A549 (cell line): Measurements from ENCODE around the gene ZNF530. TPM values are rescaled to one million over a fixed set of nuclear protein-coding genes. Genes with fewer than 3 reads are reported as not detected.
A peak's percentile ranks its signal among the peaks of the same experiment; 100 is the strongest.

Experiments used
- ATAC-seq, 2 experiments: fragments of 200-7000 bp in 1 of 2; fragments of >200 bp in 1 of 2; cut with Nextera tagmentation in 1 of 2; cut with Tn5 transposase in 1 of 2; 3 replicates each; pipeline versions ENCODE4 v1.8.0 to v1.9.1; 2018 to 2020; ENCODE audit warnings: mild to moderate bottlenecking in 1 of 2, moderate library complexity in 1 of 2
- CTCF ChIA-PET: fragments of 300-600 bp; sonication (Branson Sonifier 250); formaldehyde crosslinking; extraction: SDS; loops from one replicate; lab custom pipeline; 2021; ENCODE audit warnings: antibody characterized with exemption, inconsistent platforms; lab: Yijun Ruan, JAX
- POLR2A ChIA-PET: fragments of 350-600 bp; formaldehyde crosslinking; extraction: SDS; loops from one replicate; lab custom pipeline; 2021; ENCODE audit warnings: antibody characterized with exemption, inconsistent platforms; lab: Yijun Ruan, JAX
- DNase-seq, 2 experiments: peaks; one replicate each; pipeline versions ENCODE4 v3.0.0 to v3.0.0-alpha.2; 2011 to 2016; ENCODE audit warnings: low read depth in 1 of 2, low spot score in 1 of 2
- FAIRE-seq: peaks from 2 replicates; lab custom pipeline; 2011; peaks lifted over from hg19 to GRCh38; lab: Jason Lieb, UNC
- H3K27ac ChIP-seq, 2 experiments: fragments of >200 bp; sonication (Bioruptor Twin); formaldehyde crosslinking; 3 replicates each; pipeline ENCODE4 v1.5.1; 2016 to 2017
- H3K4me1 ChIP-seq: fragments of >200 bp; sonication (Bioruptor Twin); formaldehyde crosslinking; 3 replicates; pipeline ENCODE4 v1.6.1; 2016
- H3K4me2 ChIP-seq: fragments of >200 bp; sonication (Bioruptor Twin); formaldehyde crosslinking; 3 replicates; pipeline ENCODE4 v1.6.1; 2016
- H3K4me3 ChIP-seq: fragments of >200 bp; sonication (Bioruptor Twin); formaldehyde crosslinking; 3 replicates; pipeline ENCODE4 v1.5.1; 2016
- H3K9me3 ChIP-seq: fragments of >200 bp; sonication (Bioruptor Twin); formaldehyde crosslinking; 3 replicates; pipeline ENCODE4 v1.6.1; 2016
- CBX8 ChIP-seq: fragments of 200-600 bp; sonication (generic); IDR thresholded peaks from 2 replicates; pipeline ENCODE4 v1.6.1; 2016
- CEBPB ChIP-seq, 2 experiments: fragments of >200 bp in 1 of 2; sonication (Bioruptor Twin) in 1 of 2; formaldehyde crosslinking in 1 of 2; IDR thresholded peaks; 2 replicates each; pipeline ENCODE4 v1.6.1; 2012 to 2016
- FOSB ChIP-seq: fragments of 250-450 bp; sonication (Bioruptor Pico); IDR thresholded peaks from 2 replicates; pipeline ENCODE4 v1.5.0; 2020; ENCODE audit warnings: mild to moderate bottlenecking, moderate library complexity
- FOXS1 ChIP-seq: fragments of 250-450 bp; sonication (Bioruptor Pico); IDR thresholded peaks from 2 replicates; pipeline ENCODE4 v1.5.0; 2020; ENCODE audit warnings: mild to moderate bottlenecking, moderate library complexity
- HDAC2 ChIP-seq: fragments of 200-600 bp; sonication (generic); IDR thresholded peaks from 2 replicates; pipeline ENCODE4 v1.6.1; 2016
- HEYL ChIP-seq: fragments of 250-450 bp; sonication (Bioruptor Pico); IDR thresholded peaks from 2 replicates; pipeline ENCODE4 v1.8.0; 2021; ENCODE audit warnings: mild to moderate bottlenecking, moderate library complexity
- JUN ChIP-seq, 2 experiments: fragments of >200 bp; sonication (Bioruptor Twin); formaldehyde crosslinking; IDR thresholded peaks; 2 replicates in 1 of 2; 3 replicates in 1 of 2; pipeline ENCODE4 v1.6.1; 2016 to 2017
- KDM1A ChIP-seq: fragments of 200-600 bp; sonication (generic); IDR thresholded peaks from 2 replicates; pipeline ENCODE4 v1.6.1; 2016; ENCODE audit warnings: low read depth, mild to moderate bottlenecking
- NFE2L2 ChIP-seq: fragments of 150-350 bp; conservative IDR thresholded peaks from 2 replicates; pipeline ENCODE4 v1.6.1; 2014; ENCODE audit warnings: low read length
- NR3C1 ChIP-seq: fragments of >200 bp; sonication (Bioruptor Twin); formaldehyde crosslinking; IDR thresholded peaks from 3 replicates; pipeline ENCODE4 v1.6.1; 2017
- PHF8 ChIP-seq: fragments of 200-600 bp; sonication (generic); IDR thresholded peaks from 2 replicates; pipeline ENCODE4 v1.6.1; 2016; ENCODE audit warnings: low read depth, mild to moderate bottlenecking, antibody characterized with exemption, moderate library complexity, borderline replicate concordance
- POLR2A ChIP-seq: IDR thresholded peaks from 2 replicates; pipeline ENCODE4 v1.6.1; 2012; ENCODE audit warnings: mild to moderate bottlenecking, low read length
- SMC3 ChIP-seq: fragments of >200 bp; sonication (Bioruptor Twin); formaldehyde crosslinking; IDR thresholded peaks from 3 replicates; pipeline ENCODE4 v1.6.1; 2018; ENCODE audit warnings: inconsistent platforms
- SREBF2 ChIP-seq: fragments of 450-650 bp; IDR thresholded peaks from 2 replicates; pipeline ENCODE4 v1.6.1; 2014; ENCODE audit warnings: mild to moderate bottlenecking, moderate library complexity
- ZC3H11A ChIP-seq: fragments of 450-650 bp; IDR thresholded peaks from 2 replicates; pipeline ENCODE4 v1.6.1; 2014; ENCODE audit warnings: antibody characterized with exemption, mild to moderate bottlenecking
- ZFP36 ChIP-seq: fragments of 450-650 bp; IDR thresholded peaks from 2 replicates; pipeline ENCODE4 v1.6.1; 2014; ENCODE audit warnings: borderline replicate concordance; ENCODE audit not compliant: partially characterized antibody
- WGBS: methylation state at CpG from one replicate; pipeline ENCODE4 v1.1.6; 2017; ENCODE audit errors: missing lambda C conversion rate; 5-methylcytosine and 5-hydroxymethylcytosine counted together
- polyA plus RNA-seq, 4 experiments: library from polyadenylated mRNA; depleted of rRNA in 3 of 4; stranded (reverse); fragments of >200 nt; fragmentation: RNase III in 1 of 4; extraction: RNeasy Plus Mini Kit Qiagen cat#74134 plus additional on column Dnase treatment in 1 of 4; gene quantifications; 2 replicates in 3 of 4; 3 replicates in 1 of 4; pipeline ENCODE4 v1.2.3, GENCODE V29; 2011 to 2017
- TF ChIP-seq, protein P1 (sequence below): fragments of >200 bp; sonication (Bioruptor Twin); formaldehyde crosslinking; IDR thresholded peaks from 3 replicates; pipeline ENCODE4 v1.5.1; 2016
- TF ChIP-seq, protein P2 (sequence below): IDR thresholded peaks from 2 replicates; pipeline ENCODE4 v1.6.1; 2012
- TF ChIP-seq, protein P3 (sequence below): fragments of 150-350 bp; IDR thresholded peaks from 2 replicates; pipeline ENCODE4 v1.6.1; 2014; ENCODE audit warnings: low read depth, mild to moderate bottlenecking, low read length
- TF ChIP-seq, protein P4 (sequence below): IDR thresholded peaks from 2 replicates; pipeline ENCODE4 v1.6.1; 2012
- TF ChIP-seq, protein P5 (sequence below): fragments of 200-600 bp; sonication (generic); IDR thresholded peaks from 2 replicates; pipeline ENCODE4 v1.6.1; 2016; ENCODE audit warnings: antibody characterized with exemption, mild to moderate bottlenecking, moderate library complexity
- TF ChIP-seq, protein P6 (sequence below): fragments of 250-450 bp; sonication (Bioruptor Pico); IDR thresholded peaks from 2 replicates; pipeline ENCODE4 v1.5.0; 2021; ENCODE audit warnings: mild to moderate bottlenecking, moderate library complexity, borderline replicate concordance

Gene ZNF530
- polyA plus RNA-seq, 2 of the 4 experiments (the other 2 are of a cell fraction): 4.9 to 5.9 TPM

DNA sequence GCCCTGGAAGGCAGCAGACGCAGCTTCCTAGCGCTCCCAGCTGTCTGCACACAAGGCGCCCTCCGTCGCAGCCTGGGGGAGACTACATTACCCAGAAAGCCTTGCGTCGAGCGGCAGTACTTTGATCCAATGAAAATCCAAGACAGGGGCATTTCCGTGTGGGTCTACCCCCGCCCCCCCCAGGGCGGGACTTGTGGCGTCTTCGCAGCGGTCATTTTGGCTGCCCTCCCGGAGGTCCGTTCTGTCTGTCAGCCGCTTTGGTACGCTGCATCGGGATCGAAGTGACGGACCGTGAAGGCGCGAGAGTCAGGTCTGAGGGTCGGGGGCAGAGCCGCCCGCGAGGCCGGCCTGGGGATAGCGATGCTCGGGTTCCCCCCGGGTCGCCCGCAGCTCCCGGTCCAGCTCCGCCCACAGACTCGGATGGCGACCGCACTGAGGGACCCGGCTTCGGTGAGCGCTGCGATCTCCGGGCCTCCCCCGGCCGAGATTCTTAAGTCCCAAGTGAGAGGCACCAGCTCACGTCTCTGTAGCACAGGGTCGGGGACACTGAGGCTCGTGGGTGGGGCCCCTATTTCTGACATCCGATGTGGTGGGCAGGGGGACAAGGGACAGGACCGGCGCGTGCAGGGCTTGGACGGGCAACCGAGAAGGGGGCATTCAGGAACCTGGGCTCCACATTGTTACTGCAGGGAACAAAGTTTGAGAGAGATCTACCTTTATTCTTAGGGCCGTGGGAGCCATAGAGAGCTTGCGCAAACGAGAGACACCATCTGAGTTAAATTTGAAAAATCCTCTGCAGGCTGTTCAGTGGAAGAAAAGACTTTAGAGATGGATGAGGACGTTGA is 33.5 kb downstream of the ZNF530 start, which contains the start of gene ZNF211:
ZNF211 (plus strand) TSS at position 182 of the 845 bp plus-strand sequence; CDS start at position 361, 179 bp downstream.
- 11% methylated on average over 34 of the region's 59 CpGs for WGBS
- CTCF ChIA-PET: interaction anchor here (0.6 to 1.5 kb wide), 4 partner anchors 15 to 328 kb away, joined by 3 to 4 read pairs (median 4); partner anchors contain the start of gene ZNF134
- FAIRE-seq: peak; percentile 68
- Histone ChIP-seq H3K27ac (peak within 1 kb of the TSS; percentile 78 to 89), H3K4me3 (peak within 1 kb of the TSS; percentile 71), H3K4me1 (no peaks in the 10 kb centered on the region), H3K9me3 (peaks cover 71% of the 10 kb centered on the region), H3K4me2 (peak within 1 kb of the TSS; percentile 69)
- POLR2A ChIA-PET: interaction anchor here (0.6 to 3.0 kb wide), 5 partner anchors 19 to 1265 kb away, joined by 3 to 16 read pairs (median 4); partner anchors contain the start of genes ZNF134, ZNF586 and ZNF606
- ATAC-seq: peak; percentile 99 to 100
- peak; percentile 94 to 95 for DNase-seq
- TF ChIP-seq, protein P1, sequence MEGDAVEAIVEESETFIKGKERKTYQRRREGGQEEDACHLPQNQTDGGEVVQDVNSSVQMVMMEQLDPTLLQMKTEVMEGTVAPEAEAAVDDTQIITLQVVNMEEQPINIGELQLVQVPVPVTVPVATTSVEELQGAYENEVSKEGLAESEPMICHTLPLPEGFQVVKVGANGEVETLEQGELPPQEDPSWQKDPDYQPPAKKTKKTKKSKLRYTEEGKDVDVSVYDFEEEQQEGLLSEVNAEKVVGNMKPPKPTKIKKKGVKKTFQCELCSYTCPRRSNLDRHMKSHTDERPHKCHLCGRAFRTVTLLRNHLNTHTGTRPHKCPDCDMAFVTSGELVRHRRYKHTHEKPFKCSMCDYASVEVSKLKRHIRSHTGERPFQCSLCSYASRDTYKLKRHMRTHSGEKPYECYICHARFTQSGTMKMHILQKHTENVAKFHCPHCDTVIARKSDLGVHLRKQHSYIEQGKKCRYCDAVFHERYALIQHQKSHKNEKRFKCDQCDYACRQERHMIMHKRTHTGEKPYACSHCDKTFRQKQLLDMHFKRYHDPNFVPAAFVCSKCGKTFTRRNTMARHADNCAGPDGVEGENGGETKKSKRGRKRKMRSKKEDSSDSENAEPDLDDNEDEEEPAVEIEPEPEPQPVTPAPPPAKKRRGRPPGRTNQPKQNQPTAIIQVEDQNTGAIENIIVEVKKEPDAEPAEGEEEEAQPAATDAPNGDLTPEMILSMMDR: no peak
- TF ChIP-seq POLR2A (peak; percentile 55), PHF8 (peak; percentile 55; the same call in 1 of the 2 replicates), CEBPB (IDR thresholded peaks at IDR 0.05) (peak in 1 of 2 experiments; percentile 53; a peak in 1 of 4 replicates), JUN (IDR thresholded peaks at IDR 0.05) (peak; percentile 47 to 62; a peak in 2 of 5 replicates)
- TF ChIP-seq, protein P2, sequence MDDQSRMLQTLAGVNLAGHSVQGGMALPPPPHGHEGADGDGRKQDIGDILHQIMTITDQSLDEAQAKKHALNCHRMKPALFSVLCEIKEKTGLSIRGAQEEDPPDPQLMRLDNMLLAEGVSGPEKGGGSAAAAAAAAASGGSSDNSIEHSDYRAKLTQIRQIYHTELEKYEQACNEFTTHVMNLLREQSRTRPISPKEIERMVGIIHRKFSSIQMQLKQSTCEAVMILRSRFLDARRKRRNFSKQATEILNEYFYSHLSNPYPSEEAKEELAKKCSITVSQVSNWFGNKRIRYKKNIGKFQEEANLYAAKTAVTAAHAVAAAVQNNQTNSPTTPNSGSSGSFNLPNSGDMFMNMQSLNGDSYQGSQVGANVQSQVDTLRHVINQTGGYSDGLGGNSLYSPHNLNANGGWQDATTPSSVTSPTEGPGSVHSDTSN: peak; percentile 97
- TF ChIP-seq, protein P3, sequence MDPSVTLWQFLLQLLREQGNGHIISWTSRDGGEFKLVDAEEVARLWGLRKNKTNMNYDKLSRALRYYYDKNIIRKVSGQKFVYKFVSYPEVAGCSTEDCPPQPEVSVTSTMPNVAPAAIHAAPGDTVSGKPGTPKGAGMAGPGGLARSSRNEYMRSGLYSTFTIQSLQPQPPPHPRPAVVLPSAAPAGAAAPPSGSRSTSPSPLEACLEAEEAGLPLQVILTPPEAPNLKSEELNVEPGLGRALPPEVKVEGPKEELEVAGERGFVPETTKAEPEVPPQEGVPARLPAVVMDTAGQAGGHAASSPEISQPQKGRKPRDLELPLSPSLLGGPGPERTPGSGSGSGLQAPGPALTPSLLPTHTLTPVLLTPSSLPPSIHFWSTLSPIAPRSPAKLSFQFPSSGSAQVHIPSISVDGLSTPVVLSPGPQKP: no peak
- TF ChIP-seq, protein P4, sequence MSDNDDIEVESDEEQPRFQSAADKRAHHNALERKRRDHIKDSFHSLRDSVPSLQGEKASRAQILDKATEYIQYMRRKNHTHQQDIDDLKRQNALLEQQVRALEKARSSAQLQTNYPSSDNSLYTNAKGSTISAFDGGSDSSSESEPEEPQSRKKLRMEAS: peak; percentile 36; the same call in 1 of the 2 replicates

DNA sequence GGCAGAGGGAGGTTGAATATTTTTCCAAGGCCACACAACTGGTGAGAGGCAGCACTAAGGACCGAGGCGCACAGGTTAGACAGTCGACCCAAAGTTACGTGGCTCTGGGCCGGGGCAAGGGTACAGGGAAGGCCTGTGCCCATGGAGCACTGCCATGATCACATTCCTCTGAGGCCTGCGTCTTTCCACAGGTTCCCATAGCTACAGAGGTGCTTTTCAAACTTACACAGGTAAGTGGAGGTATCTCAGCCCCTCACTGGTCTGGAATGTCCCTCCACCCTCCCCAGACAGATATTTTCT is 34.1 kb downstream of the ZNF530 start:
- peak overlapping the region; percentile 71 for H3K4me3 ChIP-seq
- ATAC-seq (peak in 1 of 2 experiments; percentile 7; a peak in 2 of 6 replicates), FAIRE-seq (no peak), DNase-seq (no peak)
- WGBS: 88% methylated on average over 6 of the region's 6 CpGs
- peak overlapping the region; percentile 69 for H3K4me2 ChIP-seq
- POLR2A ChIA-PET: interaction anchor here (3.0 kb wide), 1 partner anchor 19 kb away, joined by 16 read pairs; the partner anchor contains the start of gene ZNF134
- H3K9me3 ChIP-seq: peaks cover 71% of the 10 kb centered on the region
- CTCF ChIA-PET: interaction anchor here (0.6 to 1.3 kb wide), 3 partner anchors 16 to 283 kb away, joined by 3 to 4 read pairs (median 4); partner anchors contain the start of genes ZNF134 and ZNF417
- H3K4me1 ChIP-seq: no peaks in the 10 kb centered on the region
- H3K27ac ChIP-seq: peak overlapping the region; percentile 78 to 89; a peak in 4 of 6 replicates
- TF ChIP-seq, protein P3: no peak
- no peak for TF ChIP-seq HDAC2
- TF ChIP-seq, protein P5, sequence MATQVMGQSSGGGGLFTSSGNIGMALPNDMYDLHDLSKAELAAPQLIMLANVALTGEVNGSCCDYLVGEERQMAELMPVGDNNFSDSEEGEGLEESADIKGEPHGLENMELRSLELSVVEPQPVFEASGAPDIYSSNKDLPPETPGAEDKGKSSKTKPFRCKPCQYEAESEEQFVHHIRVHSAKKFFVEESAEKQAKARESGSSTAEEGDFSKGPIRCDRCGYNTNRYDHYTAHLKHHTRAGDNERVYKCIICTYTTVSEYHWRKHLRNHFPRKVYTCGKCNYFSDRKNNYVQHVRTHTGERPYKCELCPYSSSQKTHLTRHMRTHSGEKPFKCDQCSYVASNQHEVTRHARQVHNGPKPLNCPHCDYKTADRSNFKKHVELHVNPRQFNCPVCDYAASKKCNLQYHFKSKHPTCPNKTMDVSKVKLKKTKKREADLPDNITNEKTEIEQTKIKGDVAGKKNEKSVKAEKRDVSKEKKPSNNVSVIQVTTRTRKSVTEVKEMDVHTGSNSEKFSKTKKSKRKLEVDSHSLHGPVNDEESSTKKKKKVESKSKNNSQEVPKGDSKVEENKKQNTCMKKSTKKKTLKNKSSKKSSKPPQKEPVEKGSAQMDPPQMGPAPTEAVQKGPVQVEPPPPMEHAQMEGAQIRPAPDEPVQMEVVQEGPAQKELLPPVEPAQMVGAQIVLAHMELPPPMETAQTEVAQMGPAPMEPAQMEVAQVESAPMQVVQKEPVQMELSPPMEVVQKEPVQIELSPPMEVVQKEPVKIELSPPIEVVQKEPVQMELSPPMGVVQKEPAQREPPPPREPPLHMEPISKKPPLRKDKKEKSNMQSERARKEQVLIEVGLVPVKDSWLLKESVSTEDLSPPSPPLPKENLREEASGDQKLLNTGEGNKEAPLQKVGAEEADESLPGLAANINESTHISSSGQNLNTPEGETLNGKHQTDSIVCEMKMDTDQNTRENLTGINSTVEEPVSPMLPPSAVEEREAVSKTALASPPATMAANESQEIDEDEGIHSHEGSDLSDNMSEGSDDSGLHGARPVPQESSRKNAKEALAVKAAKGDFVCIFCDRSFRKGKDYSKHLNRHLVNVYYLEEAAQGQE: no peak
- no peak for TF ChIP-seq FOXS1 (CRISPR knock-in tag)
- TF ChIP-seq KDM1A: no peak
- no peak for TF ChIP-seq CBX8
- no peak for TF ChIP-seq SMC3
- TF ChIP-seq, protein P6, sequence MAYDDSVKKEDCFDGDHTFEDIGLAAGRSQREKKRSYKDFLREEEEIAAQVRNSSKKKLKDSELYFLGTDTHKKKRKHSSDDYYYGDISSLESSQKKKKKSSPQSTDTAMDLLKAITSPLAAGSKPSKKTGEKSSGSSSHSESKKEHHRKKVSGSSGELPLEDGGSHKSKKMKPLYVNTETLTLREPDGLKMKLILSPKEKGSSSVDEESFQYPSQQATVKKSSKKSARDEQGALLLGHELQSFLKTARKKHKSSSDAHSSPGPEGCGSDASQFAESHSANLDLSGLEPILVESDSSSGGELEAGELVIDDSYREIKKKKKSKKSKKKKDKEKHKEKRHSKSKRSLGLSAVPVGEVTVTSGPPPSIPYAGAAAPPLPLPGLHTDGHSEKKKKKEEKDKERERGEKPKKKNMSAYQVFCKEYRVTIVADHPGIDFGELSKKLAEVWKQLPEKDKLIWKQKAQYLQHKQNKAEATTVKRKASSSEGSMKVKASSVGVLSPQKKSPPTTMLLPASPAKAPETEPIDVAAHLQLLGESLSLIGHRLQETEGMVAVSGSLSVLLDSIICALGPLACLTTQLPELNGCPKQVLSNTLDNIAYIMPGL (CRISPR knock-in tag): no peak
- no peak for TF ChIP-seq NFE2L2
- TF ChIP-seq HEYL (CRISPR knock-in tag): no peak
- no peak for TF ChIP-seq ZFP36
- no peak for TF ChIP-seq NR3C1
- TF ChIP-seq ZC3H11A: no peak
- TF ChIP-seq SREBF2: no peak
- no peak for TF ChIP-seq POLR2A
- TF ChIP-seq FOSB: no peak
